ENCODE data around the gene PPIP5K1. TPM values are rescaled to one million over a fixed set of nuclear protein-coding genes. Genes with fewer than 3 reads are reported as not detected.

Gene PPIP5K1
- total RNA-seq, 1 donor: 9.9 TPM

- no peaks in the 10 kb centered on the region for H3K9me3 ChIP-seq (ENCODE audit: low read depth, low read length)
- H3K27me3 ChIP-seq (ENCODE audit: insufficient read depth, low read length): no peaks in the 10 kb centered on the region
- H3K4me1 ChIP-seq (ENCODE audit: insufficient read depth, low read length): peaks cover 11% of the 10 kb centered on the region
- peak overlapping the region; percentile 72 for H3K4me3 ChIP-seq (ENCODE audit: low read length)
Measured at GRCh38 chr15:43493703-43494472, 96.1 kb downstream of the PPIP5K1 start.

GRCh38 chr15:43492673-43493601, 97.1 kb downstream of the PPIP5K1 start, which contains the start of gene TP53BP1:
Gene TP53BP1 (minus strand): TSS chr15:43493156. CDS start chr15:43493043, 113 bp downstream.
- Histone ChIP-seq H3K9me3 (ENCODE audit: low read depth, low read length) (no peaks in the 10 kb centered on the region), H3K27me3 (ENCODE audit: insufficient read depth, low read length) (no peaks in the 10 kb centered on the region), H3K4me1 (ENCODE audit: insufficient read depth, low read length) (peaks cover 11% of the 10 kb centered on the region), H3K4me3 (ENCODE audit: low read length) (peak within 1 kb of the TSS; percentile 72)

GRCh38 chr15:43492266-43492665, 97.7 kb downstream of the PPIP5K1 start:
- no peaks in the 10 kb centered on the region for H3K9me3 ChIP-seq (ENCODE audit: low read depth, low read length)
- H3K4me1 ChIP-seq (ENCODE audit: insufficient read depth, low read length): peaks cover 11% of the 10 kb centered on the region
- peak overlapping the region; percentile 72 for H3K4me3 ChIP-seq (ENCODE audit: low read length)
- no peaks in the 10 kb centered on the region for H3K27me3 ChIP-seq (ENCODE audit: insufficient read depth, low read length)

GRCh38 chr15:43489191-43489590, 100.8 kb downstream of the PPIP5K1 start:
- Histone ChIP-seq H3K4me1 (ENCODE audit: insufficient read depth, low read length) (peaks cover 11% of the 10 kb centered on the region), H3K27me3 (ENCODE audit: insufficient read depth, low read length) (no peaks in the 10 kb centered on the region), H3K4me3 (ENCODE audit: low read length) (no peak overlapping the region), H3K9me3 (ENCODE audit: low read depth, low read length) (no peaks in the 10 kb centered on the region)

- no peaks in the 10 kb centered on the region for H3K27me3 ChIP-seq (ENCODE audit: insufficient read depth, low read length)
- no peak overlapping the region for H3K4me3 ChIP-seq (ENCODE audit: low read length)
- H3K9me3 ChIP-seq (ENCODE audit: low read depth, low read length): no peaks in the 10 kb centered on the region
- peaks cover 11% of the 10 kb centered on the region for H3K4me1 ChIP-seq (ENCODE audit: insufficient read depth, low read length)
Measured at GRCh38 chr15:43488790-43489189, 101.2 kb downstream of the PPIP5K1 start.

GRCh38 chr15:43487271-43487895, 102.6 kb downstream of the PPIP5K1 start:
- no peaks in the 10 kb centered on the region for H3K9me3 ChIP-seq (ENCODE audit: low read depth, low read length)
- no peak overlapping the region for H3K4me3 ChIP-seq (ENCODE audit: low read length)

GRCh38 chr15:43484455-43484854, 105.6 kb downstream of the PPIP5K1 start:
- Histone ChIP-seq H3K9me3 (ENCODE audit: low read depth, low read length) (no peaks in the 10 kb centered on the region), H3K4me3 (ENCODE audit: low read length) (no peak overlapping the region), H3K4me1 (ENCODE audit: insufficient read depth, low read length) (no peaks in the 10 kb centered on the region), H3K27me3 (ENCODE audit: insufficient read depth, low read length) (no peaks in the 10 kb centered on the region)

More at GRCh38 chr15:43487271-43487895, 102.6 kb downstream of the PPIP5K1 start:
- Histone ChIP-seq H3K27me3 (ENCODE audit: insufficient read depth, low read length) (no peaks in the 10 kb centered on the region), H3K4me1 (ENCODE audit: insufficient read depth, low read length) (peaks cover 3% of the 10 kb centered on the region)

Other genes starting within 250 kb of the PPIP5K1 start
- 8.6 TPM for gene ZSCAN29, start 219.2 kb downstream of the PPIP5K1 start, total RNA-seq
- 4.9 TPM for gene TUBGCP4, start 219.1 kb downstream of the PPIP5K1 start, total RNA-seq
- gene TP53BP1, start 97.1 kb downstream of the PPIP5K1 start, total RNA-seq: 30.6 TPM
- gene MAP1A, start 72.6 kb downstream of the PPIP5K1 start, total RNA-seq: 2.4 TPM
- gene CKMT1B, start 3.8 kb upstream of the PPIP5K1 start, total RNA-seq: not detected
- gene STRC, start 28.6 kb upstream of the PPIP5K1 start, total RNA-seq: 0.42 TPM
- 2.5 TPM for gene CATSPER2, start 58.6 kb upstream of the PPIP5K1 start, total RNA-seq
- gene CKMT1A, start 103.7 kb upstream of the PPIP5K1 start, total RNA-seq: not detected
- 119 TPM for gene PDIA3, start 156.2 kb upstream of the PPIP5K1 start, total RNA-seq
- 1.7 TPM for gene ELL3, start 186.8 kb upstream of the PPIP5K1 start, total RNA-seq
- 301 TPM for gene SERF2, start 202.1 kb upstream of the PPIP5K1 start, total RNA-seq
- not detected for gene SERINC4, start 210.0 kb upstream of the PPIP5K1 start, total RNA-seq
- 6.5 TPM for gene HYPK, start 210.4 kb upstream of the PPIP5K1 start, total RNA-seq
- gene MFAP1, start 234.5 kb upstream of the PPIP5K1 start, total RNA-seq: 10.5 TPM
- gene WDR76, start 236.8 kb upstream of the PPIP5K1 start, total RNA-seq: 6.7 TPM